Mucosa of stomach (tissue), 1 donor: Measurements from ENCODE around the gene ANKRD2.

ENCODE experiments used
- H3K27me3 ChIP-seq: one replicate; pipeline ENCODE4 v1.7.0; 2013; ENCODE audit warnings: mild to moderate bottlenecking, low read length; ENCODE audit not compliant: control insufficient read depth, insufficient read depth
- H3K36me3 ChIP-seq: one replicate; pipeline ENCODE4 v1.7.0; 2013; ENCODE audit warnings: low read length; ENCODE audit not compliant: control insufficient read depth, insufficient read depth
- H3K4me1 ChIP-seq: one replicate; pipeline ENCODE4 v1.7.0; 2013; ENCODE audit warnings: mild to moderate bottlenecking, low read length; ENCODE audit not compliant: control insufficient read depth, insufficient read depth
- H3K4me3 ChIP-seq: one replicate; pipeline ENCODE4 v1.7.0; 2013; ENCODE audit warnings: low read length
- H3K9ac ChIP-seq: one replicate; pipeline ENCODE4 v1.7.0; 2013; ENCODE audit warnings: mild to moderate bottlenecking, low read length, moderate library complexity
- H3K9me3 ChIP-seq: one replicate; pipeline ENCODE4 v1.7.0; 2013; ENCODE audit warnings: mild to moderate bottlenecking, low read length, moderate library complexity; ENCODE audit not compliant: control insufficient read depth
- donor health status: Pancreatic carcinoma.

Gene ANKRD2

GRCh38 chr10:97578171-97578844 lies 5.7 kb downstream of the ANKRD2 start:
- Histone ChIP-seq H3K4me3 (no peak overlapping the region), H3K27me3 (peaks cover 6% of the 10 kb centered on the region), H3K9ac (no peak overlapping the region)

GRCh38 chr10:97580421-97581367 lies 8.1 kb downstream of the ANKRD2 start:
- H3K9me3 ChIP-seq, result no peaks in the 10 kb centered on the region
- H3K4me1 ChIP-seq, result no peaks in the 10 kb centered on the region
- no peak overlapping the region for H3K9ac ChIP-seq
- H3K27me3 ChIP-seq, result peaks cover 6% of the 10 kb centered on the region
- no peak overlapping the region for H3K4me3 ChIP-seq
- H3K36me3 ChIP-seq, result no peaks in the 10 kb centered on the region

More at GRCh38 chr10:97578171-97578844, 5.7 kb downstream of the ANKRD2 start:
- no peaks in the 10 kb centered on the region for H3K36me3 ChIP-seq
- H3K4me1 ChIP-seq, result peaks cover 8% of the 10 kb centered on the region
- H3K9me3 ChIP-seq, result no peaks in the 10 kb centered on the region

- Histone ChIP-seq H3K9me3 (no peaks in the 10 kb centered on the region), H3K36me3 (no peaks in the 10 kb centered on the region), H3K4me3 (no peak overlapping the region), H3K4me1 (no peaks in the 10 kb centered on the region), H3K27me3 (peaks cover 6% of the 10 kb centered on the region), H3K9ac (no peak overlapping the region)
These were observed 9.6 kb downstream of the ANKRD2 start for GRCh38 chr10:97582169-97582568.

GRCh38 chr10:97583476-97583875 lies 10.9 kb downstream of the ANKRD2 start:
- H3K4me3 ChIP-seq, result no peak overlapping the region
- no peaks in the 10 kb centered on the region for H3K9me3 ChIP-seq
- H3K4me1 ChIP-seq, result no peaks in the 10 kb centered on the region
- no peak overlapping the region for H3K9ac ChIP-seq
- H3K27me3 ChIP-seq, result no peaks in the 10 kb centered on the region
- no peaks in the 10 kb centered on the region for H3K36me3 ChIP-seq

- no peaks in the 10 kb centered on the region for H3K9me3 ChIP-seq
- no peaks in the 10 kb centered on the region for H3K36me3 ChIP-seq
- H3K4me1 ChIP-seq, result no peaks in the 10 kb centered on the region
- H3K4me3 ChIP-seq, result no peak within 1 kb of the TSS
- H3K27me3 ChIP-seq, result no peaks in the 10 kb centered on the region
- no peak within 1 kb of the TSS for H3K9ac ChIP-seq
These were observed 11.7 kb downstream of the ANKRD2 start, which contains the start of gene HOGA1 for GRCh38 chr10:97584060-97584797. TSS of gene HOGA1 (plus strand) at chr10:97584389. CDS start at chr10:97584704, 315 bp downstream.

GRCh38 chr10:97584798-97585438 lies 12.3 kb downstream of the ANKRD2 start:
- no peaks in the 10 kb centered on the region for H3K27me3 ChIP-seq
- no peaks in the 10 kb centered on the region for H3K36me3 ChIP-seq
- no peaks in the 10 kb centered on the region for H3K4me1 ChIP-seq
- no peak overlapping the region for H3K4me3 ChIP-seq
- H3K9me3 ChIP-seq, result no peaks in the 10 kb centered on the region
- no peak overlapping the region for H3K9ac ChIP-seq

GRCh38 chr10:97585439-97585811 lies 12.8 kb downstream of the ANKRD2 start:
- Histone ChIP-seq H3K9me3 (no peaks in the 10 kb centered on the region), H3K4me3 (no peak overlapping the region), H3K9ac (no peak overlapping the region)

GRCh38 chr10:97587183-97587582 lies 14.6 kb downstream of the ANKRD2 start:
- H3K9ac ChIP-seq, result no peak overlapping the region
- H3K36me3 ChIP-seq, result no peaks in the 10 kb centered on the region
- H3K4me1 ChIP-seq, result no peaks in the 10 kb centered on the region
- H3K4me3 ChIP-seq, result no peak overlapping the region
- no peaks in the 10 kb centered on the region for H3K9me3 ChIP-seq
- no peaks in the 10 kb centered on the region for H3K27me3 ChIP-seq

More at GRCh38 chr10:97585439-97585811, 12.8 kb downstream of the ANKRD2 start:
- Histone ChIP-seq H3K4me1 (no peaks in the 10 kb centered on the region), H3K36me3 (no peaks in the 10 kb centered on the region), H3K27me3 (no peaks in the 10 kb centered on the region)

GRCh38 chr10:97589479-97589878 lies 16.9 kb downstream of the ANKRD2 start, which contains the start of gene C10orf62:
TSS of gene C10orf62 (plus strand) at chr10:97589721. CDS start at chr10:97589898, 177 bp downstream.
- no peak within 1 kb of the TSS for H3K4me3 ChIP-seq

GRCh38 chr10:97590082-97590747 lies 17.6 kb downstream of the ANKRD2 start:
- no peaks in the 10 kb centered on the region for H3K4me1 ChIP-seq
- no peak overlapping the region for H3K4me3 ChIP-seq
- H3K9me3 ChIP-seq, result no peaks in the 10 kb centered on the region
- no peak overlapping the region for H3K9ac ChIP-seq
- H3K36me3 ChIP-seq, result no peaks in the 10 kb centered on the region
- H3K27me3 ChIP-seq, result no peaks in the 10 kb centered on the region

More at GRCh38 chr10:97589479-97589878, 16.9 kb downstream of the ANKRD2 start, which contains the start of gene C10orf62:
- Histone ChIP-seq H3K9ac (no peak within 1 kb of the TSS), H3K27me3 (no peaks in the 10 kb centered on the region), H3K4me1 (no peaks in the 10 kb centered on the region), H3K9me3 (no peaks in the 10 kb centered on the region), H3K36me3 (no peaks in the 10 kb centered on the region)
